ENCODE measurements around the gene BFAR.
"Not testable (repeated sequence)": the region's sequence is repeated elsewhere in the genome, so short reads cannot be mapped to it uniquely, and the experiment has no call there.

Gene BFAR

GRCh38 chr16:14636179-14636950 lies 3.6 kb downstream of the BFAR start:
- DNase-seq = not testable (repeated sequence)

GRCh38 chr16:14636951-14637240 lies 4.1 kb downstream of the BFAR start:
- DNase-seq = not testable (repeated sequence)

- no peak for DNase-seq
These were observed 7.8 kb downstream of the BFAR start for GRCh38 chr16:14640538-14640937.

GRCh38 chr16:14641206-14641605 lies 8.5 kb downstream of the BFAR start:
- no peak for DNase-seq

GRCh38 chr16:14641926-14642325 lies 9.2 kb downstream of the BFAR start:
- DNase-seq = no peak

GRCh38 chr16:14649816-14650215 lies 17.1 kb downstream of the BFAR start:
- no peak for DNase-seq

- no peak for DNase-seq
These were observed 17.9 kb downstream of the BFAR start for GRCh38 chr16:14650629-14651028.

- no peak for DNase-seq
These were observed 20.0 kb downstream of the BFAR start for GRCh38 chr16:14652726-14653125.

GRCh38 chr16:14658063-14658462 lies 25.3 kb downstream of the BFAR start:
- DNase-seq = no peak

GRCh38 chr16:14667347-14668266 lies 34.9 kb downstream of the BFAR start:
- DNase-seq = no peak

- no peak for DNase-seq
These were observed 35.9 kb downstream of the BFAR start for GRCh38 chr16:14668556-14669223.

GRCh38 chr16:14669776-14670175 lies 37.0 kb downstream of the BFAR start:
- no peak for DNase-seq

GRCh38 chr16:14672403-14672971 lies 39.7 kb downstream of the BFAR start:
- no peak for DNase-seq

GRCh38 chr16:14676633-14677032 lies 43.9 kb downstream of the BFAR start:
- DNase-seq = no peak

GRCh38 chr16:14677627-14678026 lies 44.9 kb downstream of the BFAR start:
- no peak for DNase-seq

GRCh38 chr16:14678748-14679497 lies 46.2 kb downstream of the BFAR start:
- DNase-seq = no peak

- DNase-seq = not testable (repeated sequence)
These were observed 47.6 kb downstream of the BFAR start for GRCh38 chr16:14680396-14680795.

- no peak for DNase-seq
These were observed 48.4 kb downstream of the BFAR start for GRCh38 chr16:14681115-14681514.

GRCh38 chr16:14682121-14682520 lies 49.4 kb downstream of the BFAR start:
- DNase-seq = no peak

- DNase-seq = not testable (repeated sequence)
These were observed 53.4 kb downstream of the BFAR start for GRCh38 chr16:14685870-14686793.

GRCh38 chr16:14694129-14694528 lies 61.4 kb downstream of the BFAR start, which contains the start of gene PLA2G10:
TSS of gene PLA2G10 (minus strand) at chr16:14694308. CDS start at chr16:14694229, 79 bp downstream.
- not testable (repeated sequence) for DNase-seq

All from NCI-H1048 (cell line).